NCI-H748 (cell line): ENCODE data around the gene CDHR2.
A peak's percentile ranks its signal among the peaks of the same experiment; 100 is the strongest.
"Not testable (repeated sequence)": the region's sequence is repeated elsewhere in the genome, so short reads cannot be mapped to it uniquely, and the experiment has no call there.

Source experiments
- DNase-seq: peaks from one replicate; lab custom pipeline; 2025; ENCODE audit not compliant: unreplicated experiment; lab: John Stamatoyannopoulos, UW

The CDHR2 gene

DNA sequence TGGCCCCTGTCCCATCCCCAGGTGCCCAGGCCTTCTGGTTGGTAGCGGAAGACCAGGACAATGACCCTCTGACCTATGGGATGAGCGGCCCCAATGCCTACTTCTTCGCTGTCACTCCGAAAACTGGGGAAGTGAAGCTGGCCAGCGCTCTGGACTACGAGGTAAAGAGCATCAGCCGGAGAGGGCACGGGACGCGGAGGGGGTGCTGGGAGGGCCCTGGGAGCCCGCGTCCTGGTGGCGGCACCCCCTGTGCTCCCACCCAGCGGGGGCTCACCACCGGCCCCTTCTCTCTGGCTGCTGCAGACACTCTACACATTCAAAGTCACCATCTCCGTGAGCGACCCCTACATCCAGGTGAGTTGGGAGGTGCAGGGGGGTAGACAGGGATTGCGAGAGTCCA lies 19.5 kb downstream of the CDHR2 start:
- no peak for DNase-seq

DNA sequence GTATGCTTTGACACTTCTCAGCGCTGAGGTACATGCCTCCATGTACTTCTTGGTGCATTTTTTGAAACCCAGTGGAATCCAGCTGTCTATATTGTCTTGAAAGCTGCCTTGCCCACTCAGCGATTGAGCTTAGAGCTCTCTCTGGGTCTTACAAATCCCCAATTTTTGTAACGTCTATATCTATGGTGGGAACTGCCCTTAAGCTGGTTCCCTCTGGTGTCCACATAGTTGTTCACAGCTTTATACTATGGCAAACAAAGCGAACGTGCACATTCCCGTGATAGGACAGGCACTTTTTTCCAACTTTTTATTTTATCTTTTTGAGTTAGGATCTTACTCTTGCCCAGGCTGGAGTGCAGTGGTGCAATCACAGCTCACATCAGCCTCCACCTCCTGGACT lies 20.9 kb downstream of the CDHR2 start:
- no peak for DNase-seq

DNA sequence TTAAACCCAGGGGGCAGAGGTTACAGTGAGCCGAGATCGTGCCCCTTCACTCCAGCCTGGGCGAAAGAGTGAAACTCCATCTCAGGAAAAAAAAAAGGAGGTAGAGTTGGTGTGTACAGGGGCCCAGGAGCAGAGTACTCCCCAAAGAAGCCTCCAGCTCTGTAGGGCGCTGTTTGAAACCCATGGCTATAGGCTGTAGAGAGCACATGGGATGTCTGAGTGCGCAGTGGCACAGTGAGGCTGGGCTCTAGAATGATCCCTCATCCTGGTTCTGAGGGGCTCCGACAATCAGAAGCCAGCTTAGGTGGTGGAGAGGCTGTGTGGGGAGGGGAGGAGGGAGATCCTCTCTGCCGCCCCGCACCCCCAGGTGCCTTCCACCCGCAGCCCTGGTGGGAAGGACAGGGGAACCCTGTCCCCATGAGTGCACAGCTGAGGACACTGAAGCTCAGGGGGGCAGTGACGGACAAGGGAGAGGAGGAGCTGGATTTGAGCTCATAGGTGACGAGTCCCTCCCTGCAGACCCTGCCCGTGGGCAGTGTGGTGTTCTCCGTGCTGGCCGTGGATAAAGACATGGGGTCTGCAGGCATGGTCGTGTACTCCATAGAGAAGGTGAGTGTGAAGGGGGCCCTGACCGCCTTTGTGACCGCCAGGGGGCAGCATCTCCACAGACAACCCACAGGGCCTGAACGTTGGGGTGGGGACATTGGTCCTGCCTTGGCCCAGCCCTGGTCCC lies 24.6 kb downstream of the CDHR2 start:
- peak; percentile 59 for DNase-seq

DNA sequence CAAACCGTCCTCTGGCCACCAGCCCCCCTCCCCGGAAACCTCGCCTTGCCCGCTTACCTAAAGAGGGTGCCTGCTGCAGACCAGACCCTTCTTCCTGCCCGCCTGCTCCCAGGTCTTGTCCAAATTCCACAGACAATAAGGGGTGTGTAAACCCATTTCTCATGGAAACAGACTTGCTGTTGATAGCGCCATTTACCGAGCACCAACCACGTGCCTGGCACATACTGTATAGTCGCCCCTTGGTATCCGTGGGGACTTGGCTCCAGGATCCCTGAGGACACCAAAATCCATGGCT lies 25.1 kb downstream of the CDHR2 start:
- DNase-seq: no peak

DNA sequence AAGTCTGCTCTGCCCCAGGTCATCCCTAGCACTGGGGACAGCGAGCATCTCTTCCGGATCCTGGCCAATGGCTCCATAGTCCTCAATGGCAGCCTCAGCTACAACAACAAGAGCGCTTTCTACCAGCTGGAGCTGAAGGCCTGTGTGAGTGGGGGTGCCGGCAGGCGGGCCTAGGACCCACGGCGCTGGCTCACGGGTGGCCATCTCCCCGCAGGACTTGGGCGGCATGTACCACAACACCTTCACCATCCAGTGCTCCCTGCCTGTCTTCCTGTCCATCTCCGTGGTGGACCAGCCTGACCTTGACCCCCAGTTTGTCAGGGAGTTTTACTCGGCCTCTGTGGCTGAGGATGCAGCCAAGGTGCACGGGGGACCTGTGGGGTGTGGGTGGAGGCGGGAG lies 25.9 kb downstream of the CDHR2 start:
- no peak for DNase-seq

DNA sequence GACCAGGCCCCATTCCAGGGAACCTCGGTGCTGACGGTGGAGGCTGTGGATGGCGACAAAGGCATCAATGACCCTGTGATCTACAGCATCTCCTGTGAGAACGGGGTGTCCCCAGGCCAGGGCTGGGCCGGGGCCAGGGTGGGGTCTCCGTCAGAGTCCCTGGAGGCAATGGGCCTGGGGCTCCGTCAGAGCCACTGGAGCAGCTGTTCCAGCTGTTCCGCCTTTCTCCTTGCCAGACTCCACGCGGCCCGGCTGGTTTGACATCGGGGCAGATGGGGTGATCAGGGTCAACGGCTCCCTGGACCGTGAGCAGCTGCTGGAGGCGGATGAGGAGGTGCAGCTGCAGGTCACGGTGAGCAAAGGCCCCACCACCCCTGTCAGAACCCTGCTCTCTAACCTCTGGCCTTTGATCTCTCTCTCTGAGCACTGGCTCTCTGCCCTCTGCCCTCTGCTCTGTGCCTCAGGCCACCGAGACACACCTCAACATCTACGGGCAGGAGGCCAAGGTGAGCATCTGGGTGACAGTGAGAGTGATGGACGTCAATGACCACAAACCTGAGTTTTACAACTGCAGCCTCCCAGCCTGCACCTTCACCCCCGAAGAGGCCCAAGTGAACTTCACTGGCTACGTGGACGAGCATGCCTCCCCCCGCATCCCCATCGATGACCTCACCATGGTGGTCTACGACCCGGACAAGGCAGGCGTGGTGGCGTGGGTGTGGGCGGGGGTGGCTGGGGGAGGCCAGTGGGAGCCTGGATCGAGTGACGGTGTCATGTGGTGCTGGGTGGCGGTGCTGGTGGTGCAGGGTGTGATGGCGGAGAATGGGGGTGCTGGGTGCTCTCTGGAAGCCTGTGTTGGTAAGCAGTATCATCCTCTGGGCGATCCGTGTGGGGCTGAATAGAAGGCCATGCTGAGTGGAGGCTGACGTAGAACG lies 26.6 kb downstream of the CDHR2 start:
- DNase-seq: no peak

DNA sequence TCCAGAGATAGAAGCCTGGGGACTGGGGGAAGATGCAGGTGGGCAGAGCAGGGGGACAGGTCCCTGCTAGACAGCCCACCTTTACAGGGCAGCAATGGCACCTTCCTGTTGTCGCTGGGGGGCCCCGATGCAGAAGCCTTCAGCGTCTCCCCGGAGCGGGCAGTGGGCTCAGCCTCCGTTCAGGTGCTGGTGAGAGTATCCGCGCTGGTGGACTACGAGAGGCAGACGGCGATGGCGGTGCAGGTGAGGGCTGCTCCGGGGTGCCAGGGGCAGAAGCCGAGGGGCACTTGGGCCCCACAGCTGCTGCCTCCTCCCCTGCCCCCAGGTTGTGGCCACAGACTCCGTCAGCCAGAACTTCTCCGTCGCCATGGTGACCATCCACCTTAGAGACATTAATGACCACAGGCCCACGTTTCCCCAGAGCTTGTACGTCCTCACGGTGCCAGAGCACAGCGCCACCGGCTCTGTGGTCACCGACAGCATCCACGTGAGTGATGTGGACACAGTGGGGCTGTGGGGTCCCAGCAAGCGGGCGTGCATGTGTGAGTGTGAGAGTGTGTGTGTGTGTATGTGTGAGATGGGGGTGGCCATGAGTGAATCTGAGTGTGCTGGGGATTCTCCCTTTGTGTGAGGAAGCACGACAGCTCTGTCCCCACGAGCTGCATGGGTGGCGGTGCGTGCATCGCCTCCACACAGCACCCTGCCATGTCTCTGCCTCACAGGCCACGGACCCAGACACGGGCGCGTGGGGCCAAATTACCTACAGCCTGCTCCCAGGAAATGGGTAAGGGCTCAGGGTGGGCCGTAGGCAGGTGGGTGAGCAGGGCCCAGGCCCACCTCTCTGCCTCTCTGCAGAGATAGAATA lies 28.4 kb downstream of the CDHR2 start:
- DNase-seq: no peak

DNA sequence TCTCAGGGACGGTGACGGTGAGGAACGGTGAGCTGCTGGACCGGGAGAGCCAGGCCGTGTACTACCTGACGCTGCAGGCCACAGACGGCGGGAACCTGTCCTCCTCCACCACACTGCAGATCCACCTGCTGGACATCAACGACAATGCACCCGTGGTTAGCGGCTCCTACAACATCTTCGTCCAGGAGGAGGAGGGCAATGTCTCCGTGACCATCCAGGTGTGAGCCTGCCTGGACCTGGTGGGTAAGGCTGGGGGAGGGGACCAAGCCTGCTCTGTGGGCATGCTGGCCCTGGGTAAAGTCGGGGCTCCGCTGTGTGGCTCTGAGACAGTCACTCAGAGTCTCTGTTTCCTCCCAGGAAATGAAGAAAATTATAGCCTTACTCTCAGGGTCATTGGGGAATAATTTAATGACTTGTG lies 29.3 kb downstream of the CDHR2 start:
- peak; percentile 81 for DNase-seq

DNA sequence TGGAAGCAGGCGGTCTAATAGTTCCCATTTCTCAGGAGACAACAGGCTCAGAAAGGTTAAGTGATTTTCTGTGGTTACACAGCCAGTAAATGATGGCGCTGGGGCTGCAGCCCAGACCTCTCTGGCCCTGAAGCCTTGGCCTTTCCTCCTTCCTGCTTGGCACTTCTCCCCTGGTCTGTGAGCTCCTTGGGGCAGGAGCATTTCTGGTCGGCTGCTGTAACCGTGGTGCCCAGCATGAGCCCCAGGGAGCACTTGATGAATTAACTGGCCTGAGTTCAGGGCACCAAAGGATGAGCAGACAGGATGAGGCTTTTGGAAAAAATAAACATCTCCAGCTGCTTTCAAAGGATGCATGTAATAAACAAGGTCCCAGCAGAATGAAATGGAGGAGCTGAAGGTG lies 30.2 kb downstream of the CDHR2 start:
- no peak for DNase-seq

DNA sequence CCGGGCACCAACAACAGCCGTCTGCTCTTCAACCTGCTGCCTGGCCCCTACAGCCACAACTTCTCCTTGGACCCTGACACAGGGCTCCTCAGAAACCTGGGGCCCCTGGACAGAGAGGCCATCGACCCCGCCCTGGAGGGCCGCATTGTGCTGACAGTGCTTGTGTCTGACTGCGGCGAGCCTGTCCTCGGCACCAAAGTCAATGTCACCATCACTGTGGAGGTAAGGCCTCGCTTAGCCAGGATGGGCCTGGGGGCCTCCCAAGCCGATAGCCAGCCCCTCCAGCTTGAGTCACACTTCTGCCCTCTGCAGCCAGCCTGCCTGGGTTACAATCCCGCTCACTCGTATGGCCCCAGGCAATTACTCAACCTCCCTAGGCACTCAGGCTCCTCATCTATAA lies 32.2 kb downstream of the CDHR2 start:
- DNase-seq: no peak

DNA sequence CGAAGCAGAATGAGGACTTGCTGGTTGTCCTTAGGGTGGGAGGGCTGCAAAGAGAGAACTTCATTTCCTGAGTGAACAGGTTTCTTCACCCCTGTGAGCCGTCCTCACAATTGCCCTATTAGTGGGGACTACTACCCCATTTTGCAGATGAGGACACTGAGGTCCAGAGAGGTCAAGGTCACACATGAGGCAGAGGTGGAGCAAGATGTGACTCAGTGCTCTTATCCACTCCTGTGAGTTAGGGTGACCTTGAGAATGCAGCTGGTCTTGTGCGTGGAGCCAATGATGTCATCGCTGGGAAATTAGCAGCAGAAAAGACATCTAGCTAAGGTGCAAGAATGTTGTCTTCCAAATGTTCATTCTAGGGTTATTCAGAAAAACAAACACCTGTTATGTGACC lies 33.9 kb downstream of the CDHR2 start:
- no peak for DNase-seq

DNA sequence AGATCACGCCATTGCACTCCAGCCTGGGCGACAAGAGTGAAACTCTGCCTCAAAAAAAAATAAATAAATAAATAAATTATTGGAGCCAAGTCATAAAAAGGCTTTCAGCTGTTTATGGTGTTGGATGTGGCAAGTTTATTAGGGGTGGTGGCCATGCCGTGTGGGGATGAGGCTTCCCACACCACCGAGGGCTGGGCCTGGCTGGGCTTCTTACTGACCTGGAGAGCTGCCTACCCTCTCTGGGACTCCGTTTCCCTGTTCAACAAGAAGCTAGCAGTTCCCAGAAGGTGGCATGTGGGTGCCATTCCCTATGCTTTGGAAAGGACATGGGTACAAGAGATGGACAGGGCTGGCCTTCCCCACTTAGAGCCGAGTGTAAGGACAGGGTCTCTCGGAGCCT lies 38.3 kb downstream of the CDHR2 start:
- no peak for DNase-seq

DNA sequence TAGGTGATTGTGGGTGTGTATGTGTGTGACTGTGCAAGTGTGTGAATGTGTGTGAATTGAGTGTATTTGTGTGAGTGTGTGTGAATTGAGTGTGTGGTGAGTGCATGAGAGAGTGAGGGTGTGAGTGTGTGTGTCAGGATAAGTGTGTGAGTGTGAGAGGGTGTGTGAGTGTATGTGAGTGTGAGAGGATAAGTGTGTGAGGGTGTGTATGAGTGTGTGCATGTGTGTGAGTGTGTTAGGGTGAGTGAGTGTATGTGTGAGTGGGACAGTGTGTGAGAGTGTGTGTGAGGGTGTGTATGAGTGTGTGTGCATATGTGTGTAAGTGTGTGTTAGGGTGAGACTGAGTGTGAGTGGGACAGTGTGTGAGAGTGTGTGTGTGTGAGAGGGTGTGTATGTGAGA lies 39.2 kb downstream of the CDHR2 start:
- DNase-seq: no peak

DNA sequence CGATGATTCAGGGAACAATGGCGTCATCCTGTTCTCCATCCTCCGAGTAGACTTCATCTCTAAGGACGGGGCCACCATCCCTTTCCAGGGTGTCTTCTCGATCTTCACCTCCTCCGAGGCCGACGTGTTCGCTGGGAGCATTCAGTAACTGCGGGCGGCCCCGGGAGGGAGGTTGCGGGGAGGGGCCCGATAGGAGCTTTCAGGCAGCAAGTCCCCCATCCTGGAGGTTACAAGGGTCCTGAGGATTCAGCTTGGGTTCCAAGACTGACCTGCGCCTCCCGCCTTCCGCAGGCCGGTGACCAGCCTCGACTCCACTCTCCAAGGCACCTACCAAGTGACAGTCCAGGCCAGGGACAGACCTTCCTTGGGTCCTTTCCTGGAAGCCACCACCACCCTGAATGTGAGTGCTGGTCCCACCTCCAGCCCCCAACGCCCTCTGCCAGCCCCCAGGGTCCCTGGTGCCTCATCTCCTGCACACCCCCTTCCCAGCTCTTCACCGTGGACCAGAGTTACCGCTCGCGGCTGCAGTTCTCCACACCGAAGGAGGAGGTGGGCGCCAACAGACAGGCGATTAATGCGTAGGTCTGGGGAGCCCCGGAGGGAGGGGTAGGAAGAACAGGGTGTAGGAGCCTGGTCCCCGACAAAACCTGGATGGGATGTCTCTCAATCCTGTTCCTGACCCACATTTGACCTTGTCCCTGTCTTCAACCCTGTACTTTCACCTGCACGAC lies 40.1 kb downstream of the CDHR2 start:
- DNase-seq: no peak

DNA sequence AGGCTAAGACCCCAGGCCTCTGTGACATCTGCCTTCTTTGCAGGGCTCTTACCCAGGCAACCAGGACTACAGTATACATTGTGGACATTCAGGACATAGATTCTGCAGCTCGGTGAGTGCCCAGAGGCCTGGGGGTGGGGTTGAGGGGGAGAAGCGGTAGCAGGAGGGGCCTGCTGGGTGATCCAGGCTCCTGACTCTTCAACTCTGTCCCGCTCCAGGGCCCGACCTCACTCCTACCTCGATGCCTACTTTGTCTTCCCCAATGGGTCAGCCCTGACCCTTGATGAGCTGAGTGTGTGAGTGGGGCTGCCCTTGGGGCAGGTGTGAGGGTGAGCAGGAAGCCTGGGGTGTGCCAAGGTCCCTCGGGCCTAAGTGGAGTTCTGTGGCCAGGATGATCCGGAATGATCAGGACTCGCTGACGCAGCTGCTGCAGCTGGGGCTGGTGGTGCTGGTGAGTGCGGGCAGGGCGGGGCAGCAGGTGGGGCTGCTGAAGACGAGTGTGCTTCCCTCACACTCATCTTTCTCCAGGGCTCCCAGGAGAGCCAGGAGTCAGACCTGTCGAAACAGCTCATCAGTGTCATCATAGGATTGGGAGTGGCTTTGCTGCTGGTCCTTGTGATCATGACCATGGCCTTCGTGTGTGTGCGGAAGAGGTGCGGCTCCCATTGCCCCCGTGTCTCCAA lies 41.0 kb downstream of the CDHR2 start:
- DNase-seq: peak; percentile 49

DNA sequence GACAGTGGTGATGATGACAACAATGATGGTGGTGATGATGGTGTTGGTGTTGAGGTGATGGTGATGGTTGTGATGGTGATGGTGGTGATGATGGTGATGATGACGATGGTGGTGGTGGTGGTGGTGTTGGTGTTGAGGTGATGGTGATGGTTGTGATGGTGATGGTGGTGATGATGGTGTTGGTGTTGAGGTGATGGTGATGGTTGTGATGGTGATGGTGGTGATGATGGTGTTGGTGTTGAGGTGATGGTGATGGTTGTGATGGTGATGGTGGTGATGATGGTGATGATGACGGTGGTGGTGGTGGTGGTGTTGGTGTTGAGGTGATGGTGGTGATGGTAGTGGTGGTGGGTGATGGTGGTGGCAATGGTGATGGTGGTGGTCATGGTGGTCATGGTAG lies 42.5 kb downstream of the CDHR2 start:
- DNase-seq: not testable (repeated sequence)

DNA sequence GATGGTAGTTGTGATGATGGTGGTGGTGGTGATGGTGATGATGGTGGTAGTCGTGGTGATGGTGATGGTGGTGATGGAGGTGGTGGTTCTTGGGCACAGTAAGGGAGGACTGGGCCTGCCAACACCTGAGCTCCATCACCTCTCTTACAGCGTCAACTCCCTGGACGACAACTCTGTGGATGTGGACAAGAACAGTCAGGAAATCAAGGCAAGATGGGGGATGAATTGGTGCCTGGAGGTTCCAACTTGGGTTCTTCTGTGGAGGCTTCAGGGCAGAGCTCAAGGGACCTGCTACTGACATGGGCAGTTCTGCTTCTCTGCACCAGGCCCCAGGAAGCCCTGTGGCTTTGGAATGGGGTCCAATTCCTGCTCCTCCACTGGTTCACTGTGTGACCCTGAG lies 43.4 kb downstream of the CDHR2 start:
- no peak for DNase-seq

DNA sequence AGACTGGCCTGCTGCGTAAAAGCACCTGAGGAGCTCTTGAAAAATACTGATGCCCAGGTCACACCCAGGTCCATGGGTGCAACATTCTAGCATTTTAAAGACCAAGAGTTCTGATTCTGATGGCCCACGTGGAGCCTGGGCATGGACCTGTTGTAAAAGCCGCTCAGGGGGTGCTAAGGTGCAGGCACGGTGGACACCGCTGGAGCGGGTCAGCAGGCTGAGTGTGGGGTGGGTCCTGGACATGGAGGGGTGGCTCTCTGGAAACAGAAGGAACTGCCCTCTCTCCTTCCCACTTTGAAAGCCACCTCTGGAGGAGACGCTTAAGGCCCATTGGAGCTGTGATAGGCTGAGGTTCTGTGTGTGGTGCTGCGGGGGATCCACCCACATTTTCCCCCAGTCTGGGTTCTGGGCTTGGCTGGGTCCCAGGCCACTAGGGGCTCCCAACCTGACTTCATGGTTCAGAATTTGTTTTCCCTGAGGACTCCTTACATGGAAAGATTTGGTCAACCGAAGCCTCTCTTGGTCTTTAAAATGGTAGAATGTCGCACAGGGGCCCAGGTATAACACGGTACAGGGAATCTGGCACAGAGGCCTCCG lies 44.2 kb downstream of the CDHR2 start:
- DNase-seq: no peak

DNA sequence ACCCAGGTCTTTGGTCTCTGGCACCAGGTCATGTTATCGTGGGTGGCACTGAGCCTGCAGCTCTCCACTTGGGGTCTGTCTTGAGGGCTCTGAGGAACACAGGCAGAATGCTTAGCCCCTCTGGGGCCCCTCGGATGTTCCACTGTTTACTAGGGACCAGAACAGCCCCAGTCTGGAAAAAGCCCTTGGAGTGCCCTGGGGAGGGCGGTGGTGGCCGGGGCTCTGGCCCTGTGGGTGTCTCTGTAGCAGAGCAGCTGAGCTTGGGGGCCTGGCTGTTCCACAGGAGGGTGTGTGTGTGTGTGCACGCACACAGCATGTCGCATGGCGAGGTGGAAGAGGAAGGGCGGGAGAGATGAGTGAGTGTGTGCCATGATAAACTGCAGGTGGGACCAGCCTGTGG lies 45.4 kb downstream of the CDHR2 start:
- DNase-seq: no peak

DNA sequence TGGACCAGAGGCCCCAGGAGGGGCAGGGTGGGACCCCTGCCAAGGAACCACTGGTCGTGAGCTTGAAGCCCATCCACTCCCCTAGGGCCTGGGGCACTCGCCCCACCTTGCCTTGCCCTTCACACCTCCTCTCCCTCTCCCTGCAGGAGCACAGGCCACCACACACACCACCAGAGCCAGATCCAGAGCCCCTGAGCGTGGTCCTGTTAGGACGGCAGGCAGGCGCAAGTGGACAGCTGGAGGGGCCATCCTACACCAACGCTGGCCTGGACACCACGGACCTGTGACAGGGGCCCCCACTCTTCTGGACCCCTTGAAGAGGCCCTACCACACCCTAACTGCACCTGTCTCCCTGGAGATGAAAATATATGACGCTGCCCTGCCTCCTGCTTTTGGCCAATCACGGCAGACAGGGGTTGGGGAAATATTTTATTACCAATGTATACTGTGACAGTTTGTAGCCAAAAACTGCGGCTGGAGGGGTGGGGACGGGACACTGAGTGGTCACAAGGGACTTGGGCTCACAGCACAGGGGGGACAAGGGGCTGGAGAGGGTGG lies 46.3 kb downstream of the CDHR2 start:
- DNase-seq: no peak
